Lower leg skin (tissue), 3 donors: ENCODE data around the gene ZNF684.

Source experiments
- POLR2A ChIP-seq, 2 donors: fragments of 450-650 bp; IDR thresholded peaks; one replicate each; pipeline ENCODE4 v1.6.1; 2016 to 2017; ENCODE audit warnings: antibody characterized with exemption in 2 of 2, mild to moderate bottlenecking in 1 of 2, moderate library complexity in 1 of 2
- TF ChIP-seq, protein P1 (sequence below), 3 donors: fragments of 450-650 bp; IDR thresholded peaks; one replicate each; pipeline ENCODE4 v1.5.1; 2016; ENCODE audit warnings: antibody characterized with exemption in 3 of 3, mild to moderate bottlenecking in 3 of 3, moderate library complexity in 2 of 3

DNA sequence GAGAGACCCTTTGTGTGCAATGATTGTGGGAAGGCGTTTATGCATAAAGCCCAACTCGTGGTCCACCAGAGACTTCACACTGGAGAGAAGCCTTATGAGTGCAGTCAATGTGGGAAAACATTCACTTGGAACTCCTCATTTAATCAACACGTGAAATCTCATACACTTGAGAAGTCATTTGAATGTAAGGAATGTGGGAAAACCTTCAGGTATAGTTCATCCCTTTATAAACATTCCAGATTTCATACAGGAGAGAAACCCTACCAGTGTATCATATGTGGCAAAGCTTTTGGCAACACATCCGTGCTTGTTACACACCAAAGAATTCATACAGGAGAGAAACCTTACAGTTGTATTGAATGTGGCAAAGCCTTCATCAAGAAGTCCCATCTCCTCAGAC lies 15.5 kb downstream of the ZNF684 start:
- TF ChIP-seq, protein P1, sequence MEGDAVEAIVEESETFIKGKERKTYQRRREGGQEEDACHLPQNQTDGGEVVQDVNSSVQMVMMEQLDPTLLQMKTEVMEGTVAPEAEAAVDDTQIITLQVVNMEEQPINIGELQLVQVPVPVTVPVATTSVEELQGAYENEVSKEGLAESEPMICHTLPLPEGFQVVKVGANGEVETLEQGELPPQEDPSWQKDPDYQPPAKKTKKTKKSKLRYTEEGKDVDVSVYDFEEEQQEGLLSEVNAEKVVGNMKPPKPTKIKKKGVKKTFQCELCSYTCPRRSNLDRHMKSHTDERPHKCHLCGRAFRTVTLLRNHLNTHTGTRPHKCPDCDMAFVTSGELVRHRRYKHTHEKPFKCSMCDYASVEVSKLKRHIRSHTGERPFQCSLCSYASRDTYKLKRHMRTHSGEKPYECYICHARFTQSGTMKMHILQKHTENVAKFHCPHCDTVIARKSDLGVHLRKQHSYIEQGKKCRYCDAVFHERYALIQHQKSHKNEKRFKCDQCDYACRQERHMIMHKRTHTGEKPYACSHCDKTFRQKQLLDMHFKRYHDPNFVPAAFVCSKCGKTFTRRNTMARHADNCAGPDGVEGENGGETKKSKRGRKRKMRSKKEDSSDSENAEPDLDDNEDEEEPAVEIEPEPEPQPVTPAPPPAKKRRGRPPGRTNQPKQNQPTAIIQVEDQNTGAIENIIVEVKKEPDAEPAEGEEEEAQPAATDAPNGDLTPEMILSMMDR (IDR thresholded peaks at IDR 0.05), result no peak
- TF ChIP-seq POLR2A (IDR thresholded peaks at IDR 0.05), result no peak
